CD4-positive, alpha-beta T cell (primary cell): ENCODE measurements around the gene C4orf50. TPM values are rescaled to one million over a fixed set of nuclear protein-coding genes. Genes with fewer than 3 reads are reported as not detected.

Experiments
- ATAC-seq: fragments of 200-7000 bp; cut with Tn5 transposase; one replicate; pipeline ENCODE4 v1.10.0; 2022; ENCODE audit warnings: mild to moderate bottlenecking; ENCODE audit not compliant: poor library complexity
- CTCF ChIA-PET: fragments of 350-600 bp; sonication (Branson Sonifier 250); formaldehyde crosslinking; loops from one replicate; lab custom pipeline; 2021; ENCODE audit warnings: antibody characterized with exemption, inconsistent platforms; lab: Charles Lee
- POLR2A ChIA-PET: fragments of 350-600 bp; sonication (Branson Sonifier 250); formaldehyde crosslinking; loops from one replicate; lab custom pipeline; 2021; ENCODE audit warnings: antibody characterized with exemption, inconsistent platforms; lab: Charles Lee
- DNase-seq, 14 experiments: peaks; one replicate each; pipeline ENCODE4 v3.0.0-alpha.2; 2013 to 2020; ENCODE audit warnings: mixed read lengths in 2 of 14
- H3K27ac ChIP-seq, 2 donors: one replicate each; pipeline versions ENCODE4 v1.5.1 to v1.7.0; 2013; ENCODE audit warnings: low read length in 2 of 2, low read depth in 1 of 2, mild to moderate bottlenecking in 1 of 2
- H3K27me3 ChIP-seq, 2 experiments: 1 replicate in 1 of 2; 2 replicates in 1 of 2; pipeline versions ENCODE4 v1.6.1 to v1.7.0; 2013; ENCODE audit warnings: low read length in 2 of 2, control low read depth in 1 of 2, mild to moderate bottlenecking in 1 of 2, moderate library complexity in 1 of 2; ENCODE audit not compliant: insufficient read depth in 2 of 2, control insufficient read depth in 1 of 2
- H3K36me3 ChIP-seq: one replicate; pipeline ENCODE4 v1.6.1; 2013; ENCODE audit warnings: low read length, control low read depth; ENCODE audit not compliant: insufficient read depth
- H3K4me1 ChIP-seq: one replicate; pipeline ENCODE4 v1.6.1; 2013; ENCODE audit warnings: low read length, control low read depth; ENCODE audit not compliant: insufficient read depth
- H3K4me3 ChIP-seq: one replicate; pipeline ENCODE4 v1.5.1; 2013; ENCODE audit warnings: mild to moderate bottlenecking, low read length, moderate library complexity
- H3K9me3 ChIP-seq, 2 experiments: 1 replicate in 1 of 2; 2 replicates in 1 of 2; pipeline versions ENCODE4 v1.6.1 to v1.7.0; 2013; ENCODE audit warnings: low read length in 2 of 2, mild to moderate bottlenecking in 2 of 2, control low read depth in 1 of 2, moderate library complexity in 1 of 2; ENCODE audit not compliant: control insufficient read depth in 1 of 2, insufficient read depth in 1 of 2
- H3K27ac Mint-ChIP-seq: one replicate; pipeline ENCODE4 v1.8.0; 2020; ENCODE audit warnings: mixed read lengths
- H3K27me3 Mint-ChIP-seq: one replicate; pipeline ENCODE4 v1.8.0; 2021; ENCODE audit warnings: mixed read lengths
- H3K36me3 Mint-ChIP-seq: one replicate; pipeline ENCODE4 v1.8.0; 2021; ENCODE audit warnings: low read depth, mixed read lengths
- H3K4me1 Mint-ChIP-seq: one replicate; pipeline ENCODE4 v1.8.0; 2021; ENCODE audit warnings: low read depth, mixed read lengths
- H3K4me3 Mint-ChIP-seq: one replicate; pipeline ENCODE4 v1.8.0; 2020; ENCODE audit warnings: mild to moderate bottlenecking, mixed read lengths
- H3K9me3 Mint-ChIP-seq: one replicate; pipeline ENCODE4 v1.8.0; 2020; ENCODE audit warnings: mixed read lengths
- CTCF ChIP-seq: fragments of 200-600 bp; IDR thresholded peaks from one replicate; pipeline ENCODE4 v1.8.0; 2022; ENCODE audit warnings: antibody characterized with exemption, mild to moderate bottlenecking
- intact Hi-C, 2 experiments: fragments of 100-400 bp; cut with DNase I in 1 of 2; cut with micrococcal nuclease in 1 of 2; formaldehyde crosslinking; loops; one replicate each; pipeline versions ENCODE4 v1.15.1 to v1.9.0; 2023 to 2025; cut with DNase I, micrococcal nuclease
- total RNA-seq, 174 experiments: library from RNA in 2 of 174; stranded (reverse) in 2 of 174; gene quantifications; one replicate each; pipeline ENCODE4 v1.2.3 and lab custom pipeline; 2021 to 2026

C4orf50 gene
- total RNA-seq, 2 experiments from 2014 or later: 0.16 to 0.20 TPM

- no peak for ATAC-seq
- CTCF ChIA-PET: no interaction called here
- intact Hi-C loops: no loop called here
These were observed 15.3 kb downstream of the C4orf50 start for GRCh38 chr4:6002926-6003325.

DNA sequence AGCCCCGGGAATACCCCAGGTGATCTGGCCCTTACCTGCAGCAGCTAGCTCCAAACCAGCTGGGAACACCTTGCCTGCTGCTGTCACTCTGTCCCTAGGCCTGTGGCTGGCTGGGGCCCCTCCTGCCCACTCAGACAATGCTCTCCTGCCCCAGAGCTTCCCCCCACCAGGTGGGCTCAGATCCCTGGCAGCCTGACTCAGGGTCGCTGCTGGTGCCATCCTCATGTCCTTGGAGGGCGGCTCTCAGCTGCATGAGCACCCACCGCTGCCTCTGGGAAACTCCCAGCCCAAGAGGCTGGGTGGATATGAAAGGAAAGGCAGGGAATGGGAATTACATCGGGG, 15.8 kb downstream of the C4orf50 start:
- Histone ChIP-seq H3K36me3 (no peaks in the 10 kb centered on the region), H3K9me3 (peaks cover 0 to 14% of the 10 kb centered on the region in 2 experiments), H3K4me1 (no peaks in the 10 kb centered on the region), H3K27me3 (no peaks in the 10 kb centered on the region), H3K27ac (no peak overlapping the region), H3K4me3 (no peak overlapping the region)
- no peak overlapping the region for H3K4me3 Mint-ChIP-seq
- ChIA-PET POLR2A (no interaction called here), CTCF (no interaction called here)
- no peaks in the 10 kb centered on the region for H3K4me1 Mint-ChIP-seq
- no peak for TF ChIP-seq CTCF
- peaks cover 2% of the 10 kb centered on the region for H3K9me3 Mint-ChIP-seq
- no peaks in the 10 kb centered on the region for H3K36me3 Mint-ChIP-seq
- H3K27me3 Mint-ChIP-seq: peaks cover 21% of the 10 kb centered on the region
- H3K27ac Mint-ChIP-seq: no peak overlapping the region
- DNase-seq (no peak), ATAC-seq (no peak)
- intact Hi-C loops: no loop called here

More at GRCh38 chr4:6002926-6003325, 15.3 kb downstream of the C4orf50 start:
- Histone ChIP-seq H3K27me3 (no peaks in the 10 kb centered on the region), H3K4me3 (no peak overlapping the region), H3K27ac (no peak overlapping the region), H3K9me3 (peaks cover 0 to 14% of the 10 kb centered on the region in 2 experiments), H3K36me3 (no peaks in the 10 kb centered on the region), H3K4me1 (no peaks in the 10 kb centered on the region)
- Mint-ChIP-seq H3K4me1 (no peaks in the 10 kb centered on the region), H3K27me3 (peaks cover 23% of the 10 kb centered on the region), H3K27ac (no peak overlapping the region), H3K4me3 (no peak overlapping the region), H3K9me3 (peaks cover 2% of the 10 kb centered on the region), H3K36me3 (no peaks in the 10 kb centered on the region)
- POLR2A ChIA-PET: no interaction called here
- TF ChIP-seq CTCF: no peak
- DNase-seq: no peak

DNA sequence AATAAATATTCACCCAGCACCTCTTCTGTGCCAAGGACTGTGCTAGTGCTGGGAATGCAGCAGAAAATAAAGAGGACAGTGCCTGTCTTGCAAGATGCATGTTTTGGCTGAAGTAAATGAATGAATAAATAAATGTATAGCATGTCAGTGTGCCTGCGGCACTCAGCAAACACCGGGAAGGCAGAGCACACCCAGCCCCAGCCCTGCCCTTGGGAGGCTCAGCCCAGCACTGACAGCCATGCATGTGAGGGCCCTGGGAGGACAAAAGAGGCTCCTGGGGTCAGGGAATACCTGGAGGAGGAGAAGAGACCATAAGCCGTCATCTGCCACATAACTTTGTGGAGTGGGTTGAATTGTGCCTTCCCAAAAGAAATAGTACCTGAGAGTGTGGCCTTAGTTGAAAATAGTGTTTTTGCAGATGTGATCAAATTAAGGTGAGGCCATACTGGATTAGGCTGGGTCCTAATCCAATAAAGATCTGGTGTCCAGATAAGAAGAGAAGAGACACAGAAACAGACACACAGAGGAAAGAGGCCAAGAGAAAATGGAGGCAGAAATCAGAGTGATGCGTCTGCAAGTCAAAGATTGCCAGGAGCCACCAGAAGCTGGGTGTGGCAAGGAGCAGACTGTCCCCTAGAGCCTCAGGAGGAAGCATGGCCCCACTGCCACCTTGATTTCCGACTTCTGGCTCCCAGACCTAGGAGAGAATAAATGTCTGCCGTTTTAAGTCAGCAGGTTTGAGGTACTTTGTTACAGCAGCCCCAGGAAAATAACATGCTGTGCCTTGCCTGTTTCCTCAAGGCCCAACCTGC, 16.3 kb downstream of the C4orf50 start:
- H3K4me3 ChIP-seq: no peak overlapping the region
- no peak for TF ChIP-seq CTCF
- no peak overlapping the region for H3K27ac ChIP-seq
- peaks cover 0 to 14% of the 10 kb centered on the region in 2 experiments for H3K9me3 ChIP-seq
- Mint-ChIP-seq H3K9me3 (peaks cover 2% of the 10 kb centered on the region), H3K27me3 (peaks cover 17% of the 10 kb centered on the region), H3K4me1 (no peaks in the 10 kb centered on the region), H3K27ac (no peak overlapping the region), H3K36me3 (no peaks in the 10 kb centered on the region), H3K4me3 (no peak overlapping the region)
- H3K36me3 ChIP-seq: no peaks in the 10 kb centered on the region
- ChIA-PET CTCF (no interaction called here), POLR2A (no interaction called here)
- intact Hi-C loops: no loop called here
- ATAC-seq (no peak), DNase-seq (no peak)
- no peaks in the 10 kb centered on the region for H3K4me1 ChIP-seq
- H3K27me3 ChIP-seq: no peaks in the 10 kb centered on the region
